ENCODE results near the gene SYNPR.

DNA sequence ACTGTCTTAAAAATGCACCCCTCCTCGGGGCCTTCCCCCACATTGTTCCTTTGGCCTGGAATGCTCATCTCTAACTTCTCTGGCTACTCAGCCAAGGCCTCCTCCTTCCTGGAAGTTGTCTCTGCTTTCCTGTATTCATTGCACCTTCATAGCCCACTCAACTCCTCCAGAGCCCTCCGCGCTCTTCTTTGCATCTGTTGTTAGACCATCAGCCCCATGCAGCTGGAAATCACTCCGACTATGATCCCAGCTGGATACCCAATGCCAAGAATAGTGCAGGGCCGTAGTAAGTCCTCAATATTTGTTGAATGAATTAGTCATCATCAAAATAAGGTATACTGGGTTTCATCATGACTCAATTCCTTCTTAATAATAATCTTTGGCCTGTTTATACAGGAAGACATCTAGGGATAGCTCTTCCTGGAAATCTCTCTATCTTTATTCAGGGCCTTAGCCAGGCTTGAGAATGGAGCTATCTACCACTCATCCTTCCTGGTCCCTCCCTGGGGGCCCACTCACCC is 112.7 kb downstream of the SYNPR start:
- TF ChIP-seq, protein P1, sequence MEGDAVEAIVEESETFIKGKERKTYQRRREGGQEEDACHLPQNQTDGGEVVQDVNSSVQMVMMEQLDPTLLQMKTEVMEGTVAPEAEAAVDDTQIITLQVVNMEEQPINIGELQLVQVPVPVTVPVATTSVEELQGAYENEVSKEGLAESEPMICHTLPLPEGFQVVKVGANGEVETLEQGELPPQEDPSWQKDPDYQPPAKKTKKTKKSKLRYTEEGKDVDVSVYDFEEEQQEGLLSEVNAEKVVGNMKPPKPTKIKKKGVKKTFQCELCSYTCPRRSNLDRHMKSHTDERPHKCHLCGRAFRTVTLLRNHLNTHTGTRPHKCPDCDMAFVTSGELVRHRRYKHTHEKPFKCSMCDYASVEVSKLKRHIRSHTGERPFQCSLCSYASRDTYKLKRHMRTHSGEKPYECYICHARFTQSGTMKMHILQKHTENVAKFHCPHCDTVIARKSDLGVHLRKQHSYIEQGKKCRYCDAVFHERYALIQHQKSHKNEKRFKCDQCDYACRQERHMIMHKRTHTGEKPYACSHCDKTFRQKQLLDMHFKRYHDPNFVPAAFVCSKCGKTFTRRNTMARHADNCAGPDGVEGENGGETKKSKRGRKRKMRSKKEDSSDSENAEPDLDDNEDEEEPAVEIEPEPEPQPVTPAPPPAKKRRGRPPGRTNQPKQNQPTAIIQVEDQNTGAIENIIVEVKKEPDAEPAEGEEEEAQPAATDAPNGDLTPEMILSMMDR (IDR thresholded peaks at IDR 0.05) = no peak
- no peak for TF ChIP-seq POLR2A (IDR thresholded peaks at IDR 0.05)
